ENCODE measurements around the gene TNFSF11. TPM values are rescaled to one million over a fixed set of nuclear protein-coding genes. Genes with fewer than 3 reads are reported as not detected.
A peak's percentile ranks its signal among the peaks of the same experiment; 100 is the strongest.

Gene TNFSF11
- polyA plus RNA-seq, 10 donors, result 0.10 to 2.7 (median 0.23) TPM; not detected in 5

- DNase-seq, result no peak
Observed at GRCh38 chr13:42610649-42611048, 36.7 kb downstream of the TNFSF11 start.

GRCh38 chr13:42611086-42611779 is 37.3 kb downstream of the TNFSF11 start:
- DNase-seq, result no peak

- DNase-seq, result no peak
Observed at GRCh38 chr13:42612021-42612765, 38.2 kb downstream of the TNFSF11 start.

- DNase-seq, result no peak
Observed at GRCh38 chr13:42614436-42615035, 40.6 kb downstream of the TNFSF11 start.

GRCh38 chr13:42615691-42616090 is 41.7 kb downstream of the TNFSF11 start:
- no peak for DNase-seq

- peak in 2 of 3 donors; percentile 27 to 73 for DNase-seq
Observed at GRCh38 chr13:42617221-42617620, 43.3 kb downstream of the TNFSF11 start.

GRCh38 chr13:42623916-42624315 is 50.0 kb downstream of the TNFSF11 start:
- DNase-seq, result peak in 1 of 3 donors; percentile 18

GRCh38 chr13:42625611-42626010 is 51.7 kb downstream of the TNFSF11 start:
- DNase-seq, result peak in 2 of 3 donors; percentile 38 to 79

GRCh38 chr13:42626176-42626860 is 52.4 kb downstream of the TNFSF11 start:
- peak in 2 of 3 donors; percentile 58 to 86 for DNase-seq

- DNase-seq, result no peak
Observed at GRCh38 chr13:42628666-42629065, 54.7 kb downstream of the TNFSF11 start.

GRCh38 chr13:42631181-42631580 is 57.2 kb downstream of the TNFSF11 start:
- DNase-seq, result no peak

GRCh38 chr13:42633495-42633894 is 59.5 kb downstream of the TNFSF11 start:
- DNase-seq, result no peak

- no peak for DNase-seq
Observed at GRCh38 chr13:42638101-42638500, 64.1 kb downstream of the TNFSF11 start.

GRCh38 chr13:42638886-42639285 is 64.9 kb downstream of the TNFSF11 start:
- peak in 2 of 3 donors; percentile 35 to 45 for DNase-seq

GRCh38 chr13:42643076-42643475 is 69.1 kb downstream of the TNFSF11 start:
- no peak for DNase-seq

GRCh38 chr13:42644841-42645240 is 70.9 kb downstream of the TNFSF11 start:
- no peak for DNase-seq

- no peak for DNase-seq
Observed at GRCh38 chr13:42645717-42646116, 71.8 kb downstream of the TNFSF11 start.

- DNase-seq, result peak; percentile 25 to 49 (median 46)
Observed at GRCh38 chr13:42649141-42649540, 75.2 kb downstream of the TNFSF11 start.

- peak in 2 of 3 donors; percentile 20 to 37 for DNase-seq
Observed at GRCh38 chr13:42649831-42650230, 75.9 kb downstream of the TNFSF11 start.

- peak; percentile 8 to 42 (median 40) for DNase-seq
Observed at GRCh38 chr13:42650506-42650905, 76.6 kb downstream of the TNFSF11 start.

GRCh38 chr13:42651936-42652641 is 78.1 kb downstream of the TNFSF11 start:
- DNase-seq, result no peak
